H1 (cell line): ENCODE measurements around the gene GDE1.

ENCODE experiments used
- GABPA ChIP-seq: IDR thresholded peaks from 2 replicates; pipeline ENCODE4 v1.6.1; 2011; ENCODE audit warnings: mild to moderate bottlenecking, low read length, moderate library complexity, borderline replicate concordance; ENCODE audit not compliant: insufficient read depth
- POLR2A ChIP-seq, 2 experiments: IDR thresholded peaks; 1 replicate in 1 of 2; 2 replicates in 1 of 2; pipeline ENCODE4 v1.6.1; 2011; ENCODE audit warnings: low read depth in 2 of 2, low read length in 2 of 2, mild to moderate bottlenecking in 2 of 2; ENCODE audit errors: control extremely low read depth in 1 of 2
- POLR2AphosphoS5 ChIP-seq: IDR thresholded peaks from 2 replicates; pipeline ENCODE4 v1.6.1; 2011; ENCODE audit warnings: low read depth, low read length
- YY1 ChIP-seq: IDR thresholded peaks from 2 replicates; pipeline ENCODE4 v1.6.1; 2011; ENCODE audit warnings: low read depth, mild to moderate bottlenecking, low read length
- TF ChIP-seq, protein P1 (sequence below), 3 experiments: IDR thresholded peaks; 1 replicate in 2 of 3; 2 replicates in 1 of 3; pipeline versions ENCODE4 v1.5.1 to v1.6.1; 2011; ENCODE audit warnings: low read length in 3 of 3, mild to moderate bottlenecking in 3 of 3, inconsistent platforms in 2 of 3, low read depth in 1 of 3, moderate library complexity in 1 of 3; ENCODE audit not compliant: insufficient read depth in 1 of 3; ENCODE audit errors: control extremely low read depth in 1 of 3
- TF ChIP-seq, protein P2 (sequence below): IDR thresholded peaks from 2 replicates; pipeline ENCODE4 v1.6.1; 2012; ENCODE audit warnings: inconsistent platforms
- TF ChIP-seq, protein P3 (sequence below): IDR thresholded peaks from 2 replicates; pipeline ENCODE4 v1.6.1; 2011; ENCODE audit warnings: low read depth, mild to moderate bottlenecking, low read length; ENCODE audit not compliant: insufficient read depth
- TF ChIP-seq, protein P4 (sequence below): fragments of 300-600 bp; sonication (generic); IDR thresholded peaks from 2 replicates; pipeline ENCODE4 v1.7.1; 2012; ENCODE audit warnings: low read length, moderate library complexity, mild to moderate bottlenecking, inconsistent platforms; ENCODE audit not compliant: insufficient replicate concordance

DNA sequence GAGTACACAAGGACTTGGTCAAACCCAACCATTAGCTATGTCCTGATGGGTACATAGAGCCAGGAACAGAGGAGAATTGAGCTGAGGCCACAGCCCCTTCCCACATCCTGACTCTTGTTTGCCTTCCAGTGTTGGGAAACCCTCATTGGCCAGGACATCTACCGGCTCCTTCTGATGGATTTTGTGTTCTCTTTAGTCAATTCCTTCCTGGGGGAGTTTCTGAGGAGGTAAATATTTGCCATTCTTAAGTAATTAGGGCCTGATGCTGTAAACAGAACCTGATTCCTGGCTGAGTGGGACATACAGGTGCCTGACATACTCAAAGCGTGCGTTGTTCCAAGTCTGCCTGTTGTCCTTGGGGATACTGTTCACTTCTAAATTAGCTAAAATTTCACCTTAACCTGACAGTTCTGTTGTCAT lies 42.6 kb downstream of the GDE1 start:
- TF ChIP-seq, protein P1, sequence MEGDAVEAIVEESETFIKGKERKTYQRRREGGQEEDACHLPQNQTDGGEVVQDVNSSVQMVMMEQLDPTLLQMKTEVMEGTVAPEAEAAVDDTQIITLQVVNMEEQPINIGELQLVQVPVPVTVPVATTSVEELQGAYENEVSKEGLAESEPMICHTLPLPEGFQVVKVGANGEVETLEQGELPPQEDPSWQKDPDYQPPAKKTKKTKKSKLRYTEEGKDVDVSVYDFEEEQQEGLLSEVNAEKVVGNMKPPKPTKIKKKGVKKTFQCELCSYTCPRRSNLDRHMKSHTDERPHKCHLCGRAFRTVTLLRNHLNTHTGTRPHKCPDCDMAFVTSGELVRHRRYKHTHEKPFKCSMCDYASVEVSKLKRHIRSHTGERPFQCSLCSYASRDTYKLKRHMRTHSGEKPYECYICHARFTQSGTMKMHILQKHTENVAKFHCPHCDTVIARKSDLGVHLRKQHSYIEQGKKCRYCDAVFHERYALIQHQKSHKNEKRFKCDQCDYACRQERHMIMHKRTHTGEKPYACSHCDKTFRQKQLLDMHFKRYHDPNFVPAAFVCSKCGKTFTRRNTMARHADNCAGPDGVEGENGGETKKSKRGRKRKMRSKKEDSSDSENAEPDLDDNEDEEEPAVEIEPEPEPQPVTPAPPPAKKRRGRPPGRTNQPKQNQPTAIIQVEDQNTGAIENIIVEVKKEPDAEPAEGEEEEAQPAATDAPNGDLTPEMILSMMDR (IDR thresholded peaks at IDR 0.05; ENCODE audit: control extremely low read depth in 1 of 3, insufficient read depth in 1 of 3, low read depth in 1 of 3, low read length in 3 of 3), result no peak
- TF ChIP-seq YY1, result no peak
- TF ChIP-seq, protein P2, sequence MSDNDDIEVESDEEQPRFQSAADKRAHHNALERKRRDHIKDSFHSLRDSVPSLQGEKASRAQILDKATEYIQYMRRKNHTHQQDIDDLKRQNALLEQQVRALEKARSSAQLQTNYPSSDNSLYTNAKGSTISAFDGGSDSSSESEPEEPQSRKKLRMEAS, result no peak
- TF ChIP-seq, protein P3, sequence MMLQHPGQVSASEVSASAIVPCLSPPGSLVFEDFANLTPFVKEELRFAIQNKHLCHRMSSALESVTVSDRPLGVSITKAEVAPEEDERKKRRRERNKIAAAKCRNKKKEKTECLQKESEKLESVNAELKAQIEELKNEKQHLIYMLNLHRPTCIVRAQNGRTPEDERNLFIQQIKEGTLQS, result no peak
- no peak for TF ChIP-seq POLR2A (IDR thresholded peaks at IDR 0.05; ENCODE audit: control extremely low read depth in 1 of 2, low read depth in 2 of 2, low read length in 2 of 2)
- TF ChIP-seq GABPA, result no peak
- no peak for TF ChIP-seq POLR2AphosphoS5
- TF ChIP-seq, protein P4, sequence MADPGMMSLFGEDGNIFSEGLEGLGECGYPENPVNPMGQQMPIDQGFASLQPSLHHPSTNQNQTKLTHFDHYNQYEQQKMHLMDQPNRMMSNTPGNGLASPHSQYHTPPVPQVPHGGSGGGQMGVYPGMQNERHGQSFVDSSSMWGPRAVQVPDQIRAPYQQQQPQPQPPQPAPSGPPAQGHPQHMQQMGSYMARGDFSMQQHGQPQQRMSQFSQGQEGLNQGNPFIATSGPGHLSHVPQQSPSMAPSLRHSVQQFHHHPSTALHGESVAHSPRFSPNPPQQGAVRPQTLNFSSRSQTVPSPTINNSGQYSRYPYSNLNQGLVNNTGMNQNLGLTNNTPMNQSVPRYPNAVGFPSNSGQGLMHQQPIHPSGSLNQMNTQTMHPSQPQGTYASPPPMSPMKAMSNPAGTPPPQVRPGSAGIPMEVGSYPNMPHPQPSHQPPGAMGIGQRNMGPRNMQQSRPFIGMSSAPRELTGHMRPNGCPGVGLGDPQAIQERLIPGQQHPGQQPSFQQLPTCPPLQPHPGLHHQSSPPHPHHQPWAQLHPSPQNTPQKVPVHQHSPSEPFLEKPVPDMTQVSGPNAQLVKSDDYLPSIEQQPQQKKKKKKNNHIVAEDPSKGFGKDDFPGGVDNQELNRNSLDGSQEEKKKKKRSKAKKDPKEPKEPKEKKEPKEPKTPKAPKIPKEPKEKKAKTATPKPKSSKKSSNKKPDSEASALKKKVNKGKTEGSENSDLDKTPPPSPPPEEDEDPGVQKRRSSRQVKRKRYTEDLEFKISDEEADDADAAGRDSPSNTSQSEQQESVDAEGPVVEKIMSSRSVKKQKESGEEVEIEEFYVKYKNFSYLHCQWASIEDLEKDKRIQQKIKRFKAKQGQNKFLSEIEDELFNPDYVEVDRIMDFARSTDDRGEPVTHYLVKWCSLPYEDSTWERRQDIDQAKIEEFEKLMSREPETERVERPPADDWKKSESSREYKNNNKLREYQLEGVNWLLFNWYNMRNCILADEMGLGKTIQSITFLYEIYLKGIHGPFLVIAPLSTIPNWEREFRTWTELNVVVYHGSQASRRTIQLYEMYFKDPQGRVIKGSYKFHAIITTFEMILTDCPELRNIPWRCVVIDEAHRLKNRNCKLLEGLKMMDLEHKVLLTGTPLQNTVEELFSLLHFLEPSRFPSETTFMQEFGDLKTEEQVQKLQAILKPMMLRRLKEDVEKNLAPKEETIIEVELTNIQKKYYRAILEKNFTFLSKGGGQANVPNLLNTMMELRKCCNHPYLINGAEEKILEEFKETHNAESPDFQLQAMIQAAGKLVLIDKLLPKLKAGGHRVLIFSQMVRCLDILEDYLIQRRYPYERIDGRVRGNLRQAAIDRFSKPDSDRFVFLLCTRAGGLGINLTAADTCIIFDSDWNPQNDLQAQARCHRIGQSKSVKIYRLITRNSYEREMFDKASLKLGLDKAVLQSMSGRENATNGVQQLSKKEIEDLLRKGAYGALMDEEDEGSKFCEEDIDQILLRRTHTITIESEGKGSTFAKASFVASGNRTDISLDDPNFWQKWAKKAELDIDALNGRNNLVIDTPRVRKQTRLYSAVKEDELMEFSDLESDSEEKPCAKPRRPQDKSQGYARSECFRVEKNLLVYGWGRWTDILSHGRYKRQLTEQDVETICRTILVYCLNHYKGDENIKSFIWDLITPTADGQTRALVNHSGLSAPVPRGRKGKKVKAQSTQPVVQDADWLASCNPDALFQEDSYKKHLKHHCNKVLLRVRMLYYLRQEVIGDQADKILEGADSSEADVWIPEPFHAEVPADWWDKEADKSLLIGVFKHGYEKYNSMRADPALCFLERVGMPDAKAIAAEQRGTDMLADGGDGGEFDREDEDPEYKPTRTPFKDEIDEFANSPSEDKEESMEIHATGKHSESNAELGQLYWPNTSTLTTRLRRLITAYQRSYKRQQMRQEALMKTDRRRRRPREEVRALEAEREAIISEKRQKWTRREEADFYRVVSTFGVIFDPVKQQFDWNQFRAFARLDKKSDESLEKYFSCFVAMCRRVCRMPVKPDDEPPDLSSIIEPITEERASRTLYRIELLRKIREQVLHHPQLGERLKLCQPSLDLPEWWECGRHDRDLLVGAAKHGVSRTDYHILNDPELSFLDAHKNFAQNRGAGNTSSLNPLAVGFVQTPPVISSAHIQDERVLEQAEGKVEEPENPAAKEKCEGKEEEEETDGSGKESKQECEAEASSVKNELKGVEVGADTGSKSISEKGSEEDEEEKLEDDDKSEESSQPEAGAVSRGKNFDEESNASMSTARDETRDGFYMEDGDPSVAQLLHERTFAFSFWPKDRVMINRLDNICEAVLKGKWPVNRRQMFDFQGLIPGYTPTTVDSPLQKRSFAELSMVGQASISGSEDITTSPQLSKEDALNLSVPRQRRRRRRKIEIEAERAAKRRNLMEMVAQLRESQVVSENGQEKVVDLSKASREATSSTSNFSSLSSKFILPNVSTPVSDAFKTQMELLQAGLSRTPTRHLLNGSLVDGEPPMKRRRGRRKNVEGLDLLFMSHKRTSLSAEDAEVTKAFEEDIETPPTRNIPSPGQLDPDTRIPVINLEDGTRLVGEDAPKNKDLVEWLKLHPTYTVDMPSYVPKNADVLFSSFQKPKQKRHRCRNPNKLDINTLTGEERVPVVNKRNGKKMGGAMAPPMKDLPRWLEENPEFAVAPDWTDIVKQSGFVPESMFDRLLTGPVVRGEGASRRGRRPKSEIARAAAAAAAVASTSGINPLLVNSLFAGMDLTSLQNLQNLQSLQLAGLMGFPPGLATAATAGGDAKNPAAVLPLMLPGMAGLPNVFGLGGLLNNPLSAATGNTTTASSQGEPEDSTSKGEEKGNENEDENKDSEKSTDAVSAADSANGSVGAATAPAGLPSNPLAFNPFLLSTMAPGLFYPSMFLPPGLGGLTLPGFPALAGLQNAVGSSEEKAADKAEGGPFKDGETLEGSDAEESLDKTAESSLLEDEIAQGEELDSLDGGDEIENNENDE, result no peak
